Endothelial cell of umbilical vein (primary cell): ENCODE results near the gene EPS15. TPM values are rescaled to one million over a fixed set of nuclear protein-coding genes. Genes with fewer than 3 reads are reported as not detected.
"Not testable (repeated sequence)": the region's sequence is repeated elsewhere in the genome, so short reads cannot be mapped to it uniquely, and the experiment has no call there.

Experiments
- BruUV-seq: library from RNA; stranded (reverse); fragments of 400-500 nt; replicated peaks from 2 replicates; lab custom pipeline; 2021; lab: Mats Ljungman, UMichigan
- CTCF ChIA-PET: fragments of 300-600, 350-600 bp; sonication (Branson Sonifier 250); formaldehyde crosslinking; loops from one replicate; lab custom pipeline; 2021; ENCODE audit warnings: antibody characterized with exemption, inconsistent platforms; lab: Charles Lee
- POLR2A ChIA-PET: fragments of 300-600, 350-600 bp; sonication (Branson Sonifier 250); formaldehyde crosslinking; loops from one replicate; lab custom pipeline; 2021; ENCODE audit warnings: antibody characterized with exemption, inconsistent platforms; lab: Charles Lee
- DNase-seq: peaks from one replicate; pipeline ENCODE4 v3.0.0-alpha.2; 2011; ENCODE audit warnings: low read depth, low spot score
- FAIRE-seq: peaks from 2 replicates; lab custom pipeline; 2011; peaks lifted over from hg19 to GRCh38; lab: Jason Lieb, UNC
- H2AFZ ChIP-seq: 2 replicates; pipeline ENCODE4 v1.6.0; 2012; ENCODE audit warnings: low read depth, low read length, control low read depth, inconsistent platforms
- H3K27ac ChIP-seq: 2 replicates; pipeline ENCODE4 v1.5.1; 2011; ENCODE audit warnings: low read depth, mild to moderate bottlenecking, control low read depth, low read length, moderate library complexity; ENCODE audit not compliant: insufficient read depth
- H3K27me3 ChIP-seq, 2 experiments: 2 replicates each; pipeline versions ENCODE4 v1.6.0 to v1.6.1; 2011; ENCODE audit warnings: low read length in 2 of 2, mixed read lengths in 1 of 2; ENCODE audit not compliant: control insufficient read depth in 2 of 2, insufficient read depth in 2 of 2
- H3K36me3 ChIP-seq, 2 experiments: 2 replicates in 1 of 2; 3 replicates in 1 of 2; pipeline ENCODE4 v1.5.1; 2011; ENCODE audit warnings: low read length in 2 of 2, mild to moderate bottlenecking in 1 of 2, moderate library complexity in 1 of 2; ENCODE audit not compliant: control insufficient read depth in 2 of 2, insufficient read depth in 2 of 2; ENCODE audit errors: extremely low read depth in 1 of 2
- H3K4me1 ChIP-seq: 3 replicates; pipeline ENCODE4 v1.5.1; 2011; ENCODE audit warnings: mild to moderate bottlenecking, low read length; ENCODE audit not compliant: control insufficient read depth, insufficient read depth; ENCODE audit errors: extremely low read depth
- H3K4me2 ChIP-seq: 2 replicates; pipeline ENCODE4 v1.6.1; 2011; ENCODE audit warnings: low read length, control low read depth, mixed read lengths; ENCODE audit not compliant: insufficient read depth
- H3K4me3 ChIP-seq, 3 experiments: fragments of 200-600 bp in 1 of 3; sonication (generic), shearing (Covaris generic) in 1 of 3; replicated peaks in 1 of 3; 2 replicates each; pipeline ENCODE4 v1.5.1; 2011 to 2016; ENCODE audit warnings: control low read depth in 3 of 3, low read length in 3 of 3, mild to moderate bottlenecking in 2 of 3, inconsistent platforms in 1 of 3, low read depth in 1 of 3, moderate library complexity in 1 of 3; ENCODE audit not compliant: insufficient read depth in 1 of 3
- H3K79me2 ChIP-seq: 2 replicates; pipeline ENCODE4 v1.6.0; 2012; ENCODE audit warnings: low read length, inconsistent platforms; ENCODE audit not compliant: control insufficient read depth, insufficient read depth
- H3K9ac ChIP-seq: replicated peaks from 2 replicates; pipeline ENCODE3; 2011; ENCODE audit warnings: low read length, control low read depth; ENCODE audit not compliant: insufficient read depth; ENCODE audit errors: extremely low read depth
- H3K9me1 ChIP-seq: replicated peaks from 3 replicates; pipeline ENCODE4 v1.6.0; 2011; ENCODE audit warnings: mild to moderate bottlenecking, low read length; ENCODE audit not compliant: control insufficient read depth, insufficient read depth; ENCODE audit errors: extremely low read depth
- H3K9me3 ChIP-seq: replicated peaks from 2 replicates; pipeline ENCODE4 v1.5.1; 2012; ENCODE audit warnings: low read length, inconsistent platforms; ENCODE audit not compliant: control insufficient read depth, insufficient read depth
- H4K20me1 ChIP-seq: replicated peaks from 2 replicates; pipeline ENCODE3; 2011; ENCODE audit warnings: mild to moderate bottlenecking, low read length; ENCODE audit not compliant: control insufficient read depth, insufficient read depth; ENCODE audit errors: extremely low read depth
- dilution Hi-C: fragments of 300-500 bp; cut with MboI; formaldehyde crosslinking; loops from one replicate; pipeline ENCODE4 v1.15.0; 2019; ENCODE audit warnings: low sequenced_read_pairs; ENCODE audit not compliant: extremely low pct_ligation_motif_present
- intact Hi-C: fragments of 100-400 bp; cut with micrococcal nuclease; formaldehyde crosslinking; loops from one replicate; pipeline ENCODE4 v1.10.0; 2022
- polyA plus RNA-seq, 4 experiments: library from polyadenylated mRNA; depleted of rRNA in 3 of 4; stranded (reverse) in 3 of 4; unstranded in 1 of 4; fragments of >200 nt; gene quantifications; 2 replicates each; pipeline versions ENCODE4 v1.2.1 to v1.2.3, GENCODE V29; 2011 to 2012; ENCODE audit warnings: missing spikeins in 1 of 4
- total RNA-seq: library from RNA; stranded (reverse); gene quantifications from 2 replicates; pipeline ENCODE4 v1.2.3, GENCODE V29; 2021
- TF ChIP-seq, protein P1 (sequence below): IDR thresholded peaks from 2 replicates; pipeline ENCODE4 v1.6.1; 2011; ENCODE audit not compliant: insufficient read depth, insufficient read length

Gene EPS15
- total and polyA plus RNA-seq, 2 donors (not counting 3 experiments of a cell fraction or from before 2014, with no cell fraction given): 15.4 to 44.8 TPM

DNA sequence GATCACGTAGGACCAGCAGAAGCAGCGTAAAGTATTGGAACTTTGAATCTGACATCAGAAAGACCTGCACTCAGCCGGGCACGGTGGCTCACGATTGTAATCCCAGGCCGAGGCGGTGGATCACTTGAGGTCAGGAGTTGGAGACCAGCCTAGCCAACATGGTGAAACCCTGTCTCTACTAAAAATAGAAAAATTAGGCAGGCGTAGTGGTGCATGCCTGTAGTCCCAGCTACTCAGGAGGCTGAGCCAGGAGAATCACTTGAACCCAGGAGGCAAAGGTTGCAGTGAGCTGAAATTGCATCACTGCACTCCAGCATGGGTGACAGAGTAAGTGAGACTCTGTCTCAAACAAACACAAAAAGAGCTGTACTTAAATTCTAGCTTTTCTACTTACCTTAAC, 41.8 kb upstream of the EPS15 start:
- H3K4me1 ChIP-seq: peaks cover 24% of the 10 kb centered on the region
- CTCF ChIA-PET: interaction anchor here (0.7 kb wide), 1 partner anchor 48 kb away, joined by 5 read pairs; no protein-coding TSS in a partner anchor
- H2AFZ ChIP-seq, H3K36me3 ChIP-seq, BruUV-seq, POLR2A ChIA-PET, intact Hi-C loops, H3K27me3 ChIP-seq, H3K4me3 ChIP-seq, FAIRE-seq, H3K27ac ChIP-seq, H4K20me1 ChIP-seq, H3K9me1 ChIP-seq, DNase-seq, H3K4me2 ChIP-seq, H3K79me2 ChIP-seq, H3K9me3 ChIP-seq, dilution Hi-C loops, H3K9ac ChIP-seq: not testable (repeated sequence)

DNA sequence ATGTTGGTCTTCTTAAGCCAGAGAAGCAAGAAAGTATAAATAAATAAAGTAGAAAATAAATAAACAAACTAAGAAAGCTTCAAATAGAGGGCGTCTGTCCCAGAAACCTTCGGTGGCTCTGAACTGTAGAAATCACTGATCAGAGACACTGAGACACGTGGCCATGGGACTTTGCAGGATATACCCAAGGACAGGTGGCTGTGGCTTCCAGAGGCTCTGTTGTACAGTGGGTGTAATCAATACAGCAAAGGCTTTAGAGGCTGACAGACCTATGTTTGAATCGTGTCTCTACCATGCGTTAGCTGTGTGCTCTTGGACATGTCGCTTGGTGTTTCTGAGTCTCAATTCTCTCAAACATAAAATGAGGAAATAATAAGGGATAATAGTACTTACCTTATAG, 41.0 kb upstream of the EPS15 start:
- no peak overlapping the region for H3K4me2 ChIP-seq
- no peaks in the 10 kb centered on the region for H3K27me3 ChIP-seq
- TF ChIP-seq, protein P1, sequence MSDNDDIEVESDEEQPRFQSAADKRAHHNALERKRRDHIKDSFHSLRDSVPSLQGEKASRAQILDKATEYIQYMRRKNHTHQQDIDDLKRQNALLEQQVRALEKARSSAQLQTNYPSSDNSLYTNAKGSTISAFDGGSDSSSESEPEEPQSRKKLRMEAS: no peak
- dilution Hi-C loops (no loop called here), intact Hi-C loops (no loop called here)
- no peaks in the 10 kb centered on the region for H3K79me2 ChIP-seq
- no peaks in the 10 kb centered on the region for H3K36me3 ChIP-seq
- no peak overlapping the region for H3K9ac ChIP-seq
- FAIRE-seq (no peak), DNase-seq (no peak)
- H3K4me1 ChIP-seq: peaks cover 24% of the 10 kb centered on the region
- no peak overlapping the region for H2AFZ ChIP-seq
- POLR2A ChIA-PET: interaction anchor here (0.6 kb wide), 1 partner anchor 20 kb away, joined by 4 read pairs; no protein-coding TSS in a partner anchor
- CTCF ChIA-PET: no interaction called here
- H4K20me1 ChIP-seq: no peaks in the 10 kb centered on the region
- H3K9me1 ChIP-seq: no peaks in the 10 kb centered on the region
- no TSS peak for BruUV-seq
- no peak overlapping the region for H3K27ac ChIP-seq
- no peak overlapping the region for H3K4me3 ChIP-seq
- no peaks in the 10 kb centered on the region for H3K9me3 ChIP-seq
